ENCODE measurements around the gene GDPD3.
A peak's percentile ranks its signal among the peaks of the same experiment; 100 is the strongest.

DNA sequence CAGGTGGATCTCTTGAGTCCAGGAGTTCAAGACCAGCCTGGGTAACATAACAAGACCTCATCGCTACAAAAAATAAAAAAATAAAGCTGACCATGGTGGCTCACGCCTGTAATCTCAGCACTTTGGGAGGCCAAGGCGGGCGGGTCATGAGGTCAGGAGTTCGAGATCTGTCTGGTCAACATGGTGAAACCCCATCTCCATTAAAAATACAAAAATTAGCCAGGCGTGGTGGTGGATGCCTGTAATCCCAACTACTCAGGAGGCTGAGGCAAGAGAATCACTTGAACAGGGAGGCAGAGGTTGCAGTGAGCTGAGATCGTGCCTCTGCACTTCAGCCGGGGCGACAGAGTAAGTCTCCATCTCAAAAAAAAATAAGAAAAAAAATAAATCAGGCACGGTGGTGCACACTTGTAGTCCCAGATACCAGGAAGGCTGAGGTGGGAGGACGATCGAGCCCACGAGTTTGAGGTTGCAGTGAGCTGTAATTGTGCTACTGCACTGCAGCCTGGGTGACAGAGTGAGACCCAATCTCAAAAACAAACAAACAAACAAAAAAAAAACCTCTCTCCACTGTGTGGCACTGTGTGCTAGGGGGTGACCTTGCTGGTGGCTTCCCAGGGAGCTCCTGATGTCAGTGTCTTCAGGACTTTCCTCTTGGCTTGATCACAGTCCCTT is 29.5 kb upstream of the GDPD3 start:
- TF ChIP-seq, protein P1, sequence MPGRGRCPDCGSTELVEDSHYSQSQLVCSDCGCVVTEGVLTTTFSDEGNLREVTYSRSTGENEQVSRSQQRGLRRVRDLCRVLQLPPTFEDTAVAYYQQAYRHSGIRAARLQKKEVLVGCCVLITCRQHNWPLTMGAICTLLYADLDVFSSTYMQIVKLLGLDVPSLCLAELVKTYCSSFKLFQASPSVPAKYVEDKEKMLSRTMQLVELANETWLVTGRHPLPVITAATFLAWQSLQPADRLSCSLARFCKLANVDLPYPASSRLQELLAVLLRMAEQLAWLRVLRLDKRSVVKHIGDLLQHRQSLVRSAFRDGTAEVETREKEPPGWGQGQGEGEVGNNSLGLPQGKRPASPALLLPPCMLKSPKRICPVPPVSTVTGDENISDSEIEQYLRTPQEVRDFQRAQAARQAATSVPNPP (IDR thresholded peaks at IDR 0.05; ENCODE audit: borderline replicate concordance, insufficient read depth, insufficient read length) = no peak
- TF ChIP-seq, protein P2, sequence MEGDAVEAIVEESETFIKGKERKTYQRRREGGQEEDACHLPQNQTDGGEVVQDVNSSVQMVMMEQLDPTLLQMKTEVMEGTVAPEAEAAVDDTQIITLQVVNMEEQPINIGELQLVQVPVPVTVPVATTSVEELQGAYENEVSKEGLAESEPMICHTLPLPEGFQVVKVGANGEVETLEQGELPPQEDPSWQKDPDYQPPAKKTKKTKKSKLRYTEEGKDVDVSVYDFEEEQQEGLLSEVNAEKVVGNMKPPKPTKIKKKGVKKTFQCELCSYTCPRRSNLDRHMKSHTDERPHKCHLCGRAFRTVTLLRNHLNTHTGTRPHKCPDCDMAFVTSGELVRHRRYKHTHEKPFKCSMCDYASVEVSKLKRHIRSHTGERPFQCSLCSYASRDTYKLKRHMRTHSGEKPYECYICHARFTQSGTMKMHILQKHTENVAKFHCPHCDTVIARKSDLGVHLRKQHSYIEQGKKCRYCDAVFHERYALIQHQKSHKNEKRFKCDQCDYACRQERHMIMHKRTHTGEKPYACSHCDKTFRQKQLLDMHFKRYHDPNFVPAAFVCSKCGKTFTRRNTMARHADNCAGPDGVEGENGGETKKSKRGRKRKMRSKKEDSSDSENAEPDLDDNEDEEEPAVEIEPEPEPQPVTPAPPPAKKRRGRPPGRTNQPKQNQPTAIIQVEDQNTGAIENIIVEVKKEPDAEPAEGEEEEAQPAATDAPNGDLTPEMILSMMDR (IDR thresholded peaks at IDR 0.05 in 2 of 3, conservative IDR thresholded peaks at IDR 0.05 in 1 of 3; ENCODE audit: insufficient read depth in 2 of 3, low read depth in 1 of 3, low read length in 3 of 3) = peak; percentile 51 to 78 (median 54)

Data from K562 (cell line).